HG03442 (cell line): ENCODE measurements around the gene HSPH1.

Source experiments
- ATAC-seq: cut with Tn5 transposase; IDR thresholded peaks from one replicate; pipeline ENCODE4 v1.9.1; 2021; ENCODE audit warnings: mild to moderate bottlenecking, moderate library complexity; ENCODE audit not compliant: unreplicated experiment

The HSPH1 gene

DNA sequence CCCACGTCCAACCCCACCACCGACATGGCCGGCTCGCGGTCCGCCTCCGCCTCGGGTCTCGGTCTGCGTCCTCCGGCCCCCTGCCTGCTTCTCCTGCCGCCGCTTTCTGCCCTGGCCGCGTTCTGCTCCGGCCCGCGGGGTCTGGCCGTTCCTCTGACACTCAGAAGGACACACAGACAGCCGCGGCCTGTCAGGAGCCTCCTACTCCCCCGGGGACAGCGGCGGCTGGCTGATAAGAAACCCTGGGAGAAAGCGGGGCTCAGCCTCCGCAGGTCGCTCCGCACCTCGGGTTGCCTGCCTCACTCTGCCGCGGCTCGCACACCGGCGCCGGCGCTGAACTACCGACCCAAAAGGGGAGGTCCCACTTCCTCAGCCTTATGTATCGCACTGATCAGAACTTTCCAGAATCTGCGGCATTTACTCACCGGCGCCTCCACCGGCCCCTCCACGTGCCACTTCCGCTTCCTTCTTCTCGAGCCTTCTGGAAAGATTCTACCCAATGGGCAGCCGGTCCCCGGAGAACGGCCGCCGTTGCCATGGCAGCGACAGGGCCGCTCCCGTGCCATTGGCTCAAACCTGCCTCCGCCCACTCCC, at the start of gene HSPH1:
HSPH1 (minus strand) TSS at position 348 of the 594 bp plus-strand sequence; CDS start at position 26, 322 bp downstream.
- peak; percentile 78 for ATAC-seq

GRCh38 chr13:31209841-31210210, 48.1 kb upstream of the HSPH1 start:
- ATAC-seq: no peak

- ATAC-seq: no peak
These were observed 47.6 kb upstream of the HSPH1 start for GRCh38 chr13:31209172-31209840.

DNA sequence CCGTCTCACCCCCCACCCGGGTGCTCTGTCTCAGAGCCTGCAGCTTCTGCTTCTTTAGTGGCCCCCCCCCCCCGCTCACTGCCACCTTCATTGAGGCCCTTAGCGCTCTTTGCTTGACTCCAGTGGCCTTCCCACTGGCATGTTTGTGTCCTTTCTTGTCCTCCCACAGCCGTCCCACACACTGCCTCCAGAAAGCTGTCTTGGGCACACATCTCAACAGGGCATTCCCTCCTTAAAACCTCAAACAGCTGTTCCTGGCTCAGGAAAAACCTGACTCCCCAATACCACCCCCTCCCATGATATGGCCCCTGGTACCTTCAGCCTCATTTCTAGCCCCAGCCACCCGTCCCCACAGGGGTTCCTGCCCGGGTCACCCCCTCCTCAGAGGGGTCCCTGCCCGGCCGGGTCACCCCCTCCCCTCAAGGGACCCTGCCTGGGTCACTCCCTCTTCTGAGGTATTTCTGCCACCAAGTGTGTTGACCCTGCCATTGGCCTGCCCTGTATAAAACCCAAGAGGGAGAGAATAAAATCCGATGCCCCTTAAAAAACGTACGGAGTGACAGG, 46.9 kb upstream of the HSPH1 start:
- no peak for ATAC-seq

- no peak for ATAC-seq
These were observed 46.2 kb upstream of the HSPH1 start for GRCh38 chr13:31207661-31208552.

DNA sequence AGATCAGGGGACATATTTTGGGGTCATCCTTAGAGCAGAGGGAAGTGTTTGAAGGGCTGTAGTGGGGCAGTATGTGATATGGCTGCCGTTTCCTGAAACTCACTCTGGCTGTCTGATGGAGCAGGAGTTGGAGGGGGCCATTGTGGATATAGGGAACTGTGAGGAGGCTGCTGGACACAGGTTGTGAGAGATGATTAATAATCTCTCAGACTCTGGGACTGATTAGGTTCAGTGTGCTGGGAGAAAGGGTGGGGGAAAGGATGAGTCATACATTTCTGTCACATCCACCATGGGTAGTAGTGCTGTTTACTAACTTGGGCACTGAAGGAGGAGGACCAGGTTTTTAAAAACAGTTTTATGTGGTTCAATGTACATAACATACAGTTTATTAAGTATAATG, 42.9 kb upstream of the HSPH1 start:
- ATAC-seq: no peak

- no peak for ATAC-seq
These were observed 39.8 kb upstream of the HSPH1 start for GRCh38 chr13:31201341-31202031.

- ATAC-seq: peak; percentile 14
These were observed 38.9 kb upstream of the HSPH1 start for GRCh38 chr13:31200637-31200971.

DNA sequence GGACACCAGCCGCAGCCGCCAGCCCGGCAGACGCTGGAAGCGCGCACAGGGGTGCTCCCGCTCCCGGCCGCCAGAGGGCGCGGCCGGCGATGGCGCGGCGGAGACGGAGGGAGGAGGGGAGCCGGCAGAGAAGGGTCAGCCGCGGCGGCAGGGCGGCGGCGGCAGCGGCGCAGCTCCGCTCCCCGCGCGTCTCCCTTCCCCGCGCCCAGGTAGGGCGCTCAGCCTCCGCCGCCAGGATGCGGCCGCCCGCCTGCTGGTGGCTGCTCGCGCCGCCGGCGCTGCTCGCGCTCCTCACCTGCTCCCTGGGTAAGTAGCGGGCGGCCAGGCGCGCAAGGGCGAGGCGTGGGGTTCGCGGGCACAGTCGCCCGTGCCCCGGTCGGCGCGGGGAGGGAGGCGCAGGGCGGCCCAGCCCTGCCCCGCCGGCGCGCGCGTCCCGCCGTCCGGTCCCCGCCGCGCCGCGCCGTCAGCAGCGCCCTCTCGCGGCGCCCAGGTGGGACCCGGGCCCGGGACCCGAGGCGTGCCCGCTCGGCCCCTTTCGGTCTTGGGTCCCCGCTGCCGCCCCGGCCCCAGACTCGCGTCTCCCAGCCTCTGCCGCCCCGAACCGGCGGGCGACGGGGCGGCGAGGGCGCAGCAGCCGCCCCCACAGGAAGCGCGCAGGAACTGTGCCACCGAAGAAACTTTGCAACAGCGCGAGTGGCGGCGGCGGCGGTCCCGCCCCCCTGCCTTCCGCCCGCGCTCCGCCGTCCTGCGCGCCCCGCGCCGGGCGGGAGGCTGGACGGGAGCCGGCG, 38.3 kb upstream of the HSPH1 start, which contains the start of gene B3GLCT:
B3GLCT (plus strand) TSS at position 127 of the 788 bp plus-strand sequence; CDS start at position 237, 110 bp downstream.
- ATAC-seq: peak; percentile 85

- ATAC-seq: no peak
These were observed 37.8 kb upstream of the HSPH1 start for GRCh38 chr13:31199527-31199848.

- ATAC-seq: no peak
These were observed 36.8 kb upstream of the HSPH1 start for GRCh38 chr13:31198519-31198918.

DNA sequence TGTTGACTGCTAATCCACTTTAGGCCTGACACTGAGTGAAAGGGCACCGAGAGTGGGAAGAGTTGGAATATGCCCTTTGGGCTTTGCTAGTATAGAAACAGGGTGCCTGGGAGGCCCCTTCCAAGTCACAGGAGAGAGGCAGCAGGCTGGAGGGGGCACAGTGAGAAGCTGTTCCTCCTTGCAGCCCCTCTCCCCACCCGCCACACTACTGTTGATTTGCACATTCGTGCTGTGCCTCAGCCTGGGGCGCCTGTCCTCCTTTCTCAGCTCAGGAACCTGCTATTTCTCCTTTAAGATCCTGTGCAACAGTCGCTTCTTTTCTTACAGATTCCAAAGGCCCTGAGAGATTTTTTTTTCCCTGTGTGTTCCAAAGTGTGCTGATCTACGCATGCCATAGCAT, 35.3 kb upstream of the HSPH1 start:
- ATAC-seq: no peak

- ATAC-seq: no peak
These were observed 33.9 kb upstream of the HSPH1 start for GRCh38 chr13:31195616-31196015.

DNA sequence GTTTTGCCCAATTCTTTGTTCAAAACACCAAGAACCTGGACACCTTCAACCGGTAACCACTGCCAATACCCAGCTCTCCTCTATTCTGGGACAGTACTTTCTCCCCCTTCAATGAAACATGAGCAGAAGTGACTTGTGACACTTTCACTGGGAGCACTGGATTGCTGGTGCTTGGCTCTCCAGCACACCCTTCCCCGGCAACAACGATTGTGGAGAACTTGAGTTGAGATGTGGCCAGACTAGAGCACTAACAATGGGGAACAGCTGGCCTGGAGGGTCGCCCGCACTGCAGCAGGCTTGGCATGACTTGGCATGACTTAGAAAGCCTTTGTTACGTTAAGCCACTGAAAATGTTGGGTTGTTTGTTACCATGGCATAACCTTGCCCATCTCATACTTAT, 30.6 kb upstream of the HSPH1 start:
- no peak for ATAC-seq

- no peak for ATAC-seq
These were observed 30.0 kb upstream of the HSPH1 start for GRCh38 chr13:31191748-31192147.

DNA sequence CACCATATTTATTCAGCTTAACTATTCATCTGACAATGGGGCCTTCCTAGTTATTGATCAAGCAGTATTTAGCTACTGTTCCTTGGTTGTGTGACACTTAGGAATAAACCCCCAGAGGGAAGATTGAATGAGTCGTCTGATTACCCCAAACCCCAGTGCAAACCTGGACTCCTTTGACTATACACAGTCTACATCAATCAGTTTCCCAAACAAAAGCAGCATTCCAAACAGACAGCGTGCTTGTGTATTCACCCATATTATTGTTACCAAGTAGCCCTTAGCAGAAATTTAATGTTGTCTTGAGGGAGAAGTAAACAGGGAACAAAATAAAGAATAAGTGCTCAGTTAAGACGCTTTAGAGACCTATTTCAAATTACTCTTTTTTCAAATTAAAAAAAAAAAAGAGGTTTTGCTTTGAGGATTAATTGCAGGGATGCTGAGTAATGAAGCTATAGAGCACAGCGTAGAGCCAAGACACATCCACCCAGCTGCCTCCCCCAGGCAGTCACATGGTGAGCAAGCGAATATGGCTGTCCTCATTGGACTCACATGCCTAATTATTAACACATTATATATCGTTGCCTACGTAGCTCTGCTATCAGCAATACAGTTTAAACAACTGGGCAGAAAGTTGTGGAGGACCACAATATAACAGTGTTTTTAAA, 23.4 kb upstream of the HSPH1 start:
- no peak for ATAC-seq

DNA sequence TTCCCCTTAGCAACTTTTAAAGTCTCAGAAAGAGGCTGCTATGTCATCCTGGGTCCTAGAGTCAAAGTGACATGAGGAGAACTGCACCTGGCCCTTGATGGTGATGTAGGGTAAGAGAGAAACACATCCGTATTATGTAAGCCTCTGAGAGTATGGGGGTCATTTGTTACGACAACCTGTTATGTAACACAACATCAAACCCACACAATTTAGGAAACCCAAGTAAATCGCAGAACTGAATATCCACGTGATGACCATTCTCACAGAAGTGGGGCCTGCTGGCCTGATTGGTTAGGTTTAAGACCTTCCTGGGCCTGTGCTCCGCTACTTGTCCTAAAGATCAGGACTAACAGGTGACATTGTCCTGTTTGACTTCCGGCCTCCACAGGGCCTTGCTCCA, 22.7 kb upstream of the HSPH1 start:
- ATAC-seq: no peak

DNA sequence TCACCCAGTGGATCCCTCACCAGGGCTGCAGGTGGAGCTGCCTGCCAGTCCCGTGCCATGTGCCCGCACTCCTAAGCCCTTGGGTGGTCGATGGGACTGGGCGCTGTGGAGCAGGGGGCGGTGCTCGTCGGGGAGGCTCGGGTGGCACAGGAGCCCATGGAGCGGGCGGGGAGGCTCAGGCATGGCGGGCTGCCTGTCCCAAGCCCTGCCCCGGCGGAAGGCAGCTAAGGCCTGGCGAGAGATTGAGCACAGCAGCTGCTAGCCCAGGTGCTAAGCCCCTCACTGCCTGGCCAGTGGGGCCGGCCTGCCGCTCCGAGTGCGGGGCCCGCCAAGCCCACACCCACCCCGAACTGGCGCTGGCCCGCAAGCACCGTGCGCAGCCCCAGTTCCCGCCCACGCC, 21.3 kb upstream of the HSPH1 start:
- no peak for ATAC-seq

DNA sequence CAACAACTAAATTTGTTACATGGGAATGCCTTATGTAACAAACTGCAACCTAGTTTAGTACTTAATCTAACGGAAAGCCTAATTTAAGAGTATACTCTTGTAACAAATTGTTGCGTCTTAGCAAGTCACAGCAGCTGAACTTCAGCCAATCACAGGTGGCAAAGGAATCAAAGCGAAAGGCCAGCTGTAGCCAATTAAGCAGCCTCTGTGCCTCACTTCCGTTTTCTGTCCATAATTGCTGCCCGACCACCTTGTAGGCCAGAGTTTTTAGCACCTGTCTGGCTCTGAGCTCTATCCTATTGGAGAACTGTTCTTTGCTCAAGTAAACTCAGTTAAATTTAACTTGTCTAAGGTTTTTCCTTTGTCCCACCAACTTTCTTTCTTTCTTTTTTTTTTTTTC, 18.1 kb upstream of the HSPH1 start:
- ATAC-seq: no peak

DNA sequence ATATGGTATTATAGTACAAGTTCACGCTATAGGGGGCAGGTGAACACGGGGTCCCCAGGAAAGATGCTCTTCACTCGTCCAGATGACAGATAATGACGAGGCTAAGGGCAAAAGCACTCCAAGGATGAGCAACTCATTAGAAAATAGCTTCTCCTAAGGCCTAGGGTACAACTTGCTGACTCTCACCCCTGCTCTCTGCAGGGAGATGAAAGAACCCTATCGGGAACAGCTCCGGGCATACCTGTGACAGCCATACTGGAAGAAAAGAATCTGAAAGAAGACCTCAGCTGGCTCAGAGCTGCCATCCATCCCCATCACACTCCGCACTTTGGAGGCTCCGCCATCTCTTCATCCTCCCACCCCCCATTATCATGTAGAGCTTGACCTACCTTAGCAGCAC, 17.5 kb upstream of the HSPH1 start:
- no peak for ATAC-seq
